Thyroid gland (tissue), 4 donors: Measurements from ENCODE around the gene EYS. TPM values are rescaled to one million over a fixed set of nuclear protein-coding genes. Genes with fewer than 3 reads are reported as not detected.
A peak's percentile ranks its signal among the peaks of the same experiment; 100 is the strongest.

Experiments used
- DNase-seq, 2 donors: peaks; one replicate each; pipeline ENCODE4 v3.0.0-alpha.2; 2019
- H3K27ac ChIP-seq, 3 donors: fragments of 200-600 bp; sonication (generic); 1 replicate in 2 of 3; 2 replicates in 1 of 3; pipeline ENCODE4 v1.5.1; 2016 to 2019; ENCODE audit warnings: mild to moderate bottlenecking in 1 of 3, moderate library complexity in 1 of 3
- H3K27me3 ChIP-seq: fragments of 200-600 bp; sonication (generic); one replicate; pipeline ENCODE4 v1.5.1; 2019
- H3K36me3 ChIP-seq, 2 donors: fragments of 200-600 bp; sonication (generic); one replicate each; pipeline ENCODE4 v1.5.1; 2016 to 2019
- H3K4me1 ChIP-seq, 2 donors: fragments of 200-600 bp; sonication (generic); one replicate each; pipeline ENCODE4 v1.5.1; 2017 to 2019
- H3K4me3 ChIP-seq, 3 donors: fragments of 200-600 bp; sonication (generic); replicated peaks in 1 of 3; 1 replicate in 2 of 3; 2 replicates in 1 of 3; pipeline ENCODE4 v1.5.1; 2016; ENCODE audit warnings: mild to moderate bottlenecking in 1 of 3
- H3K9me3 ChIP-seq: fragments of 200-600 bp; sonication (generic); one replicate; pipeline ENCODE4 v1.5.1; 2017
- POLR2A ChIP-seq, 2 donors: fragments of 450-650 bp; IDR thresholded peaks; one replicate each; pipeline ENCODE4 v1.6.1; 2017; ENCODE audit warnings: antibody characterized with exemption in 2 of 2, mild to moderate bottlenecking in 2 of 2, moderate library complexity in 1 of 2
- WGBS, 2 donors: methylation state at CpG; one replicate each; pipeline ENCODE4 v1.1.5; 2017; 5-methylcytosine and 5-hydroxymethylcytosine counted together
- intact Hi-C: fragments of 100-400 bp; cut with DNase I; formaldehyde crosslinking; loops from one replicate; pipeline ENCODE4 v1.15.1; 2023
- total RNA-seq, 4 donors: library from RNA; depleted of rRNA; stranded (reverse); fragments of >200 nt; gene quantifications; one replicate each; pipeline ENCODE4 v1.2.3, GENCODE V29; 2016
- TF ChIP-seq, protein P1 (sequence below), 6 experiments: fragments of 200-600 bp in 3 of 6; fragments of 450-650 bp in 3 of 6; sonication (generic) in 3 of 6; IDR thresholded peaks; one replicate each; pipeline ENCODE4 v1.5.1; 2016 to 2019; ENCODE audit warnings: antibody characterized with exemption in 6 of 6, mild to moderate bottlenecking in 2 of 6, inconsistent platforms in 1 of 6, moderate library complexity in 1 of 6

The EYS gene
- total RNA-seq, 4 donors from 2014 or later = not detected

DNA sequence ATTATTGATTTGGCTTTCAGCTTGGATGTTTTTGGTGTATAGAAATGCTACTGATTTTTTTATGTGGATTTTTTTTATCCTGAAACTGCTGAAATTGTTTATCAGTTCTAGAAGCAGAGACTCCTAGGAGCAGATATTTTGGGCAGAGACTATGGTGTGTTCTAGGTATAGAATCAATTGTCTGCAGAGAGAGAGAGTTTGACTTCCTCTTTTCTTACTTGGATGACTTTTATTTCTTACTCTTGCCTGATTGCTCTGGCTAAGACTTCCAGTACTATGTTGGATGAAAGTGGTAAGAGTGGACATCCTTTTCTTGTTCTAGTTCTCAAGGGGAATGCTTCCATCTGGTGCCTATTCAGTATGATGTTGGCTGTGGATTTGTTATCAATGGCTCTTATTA is 1700.8 kb downstream of the EYS start:
- Histone ChIP-seq H3K4me1 (peaks cover 8% of the 10 kb centered on the region in 2 donors), H3K4me3 (no peak overlapping the region), H3K9me3 (no peaks in the 10 kb centered on the region), H3K27ac (no peak overlapping the region), H3K27me3 (no peaks in the 10 kb centered on the region), H3K36me3 (no peaks in the 10 kb centered on the region)
- no peak for DNase-seq
- no peak for TF ChIP-seq POLR2A (IDR thresholded peaks at IDR 0.05)
- TF ChIP-seq, protein P1, sequence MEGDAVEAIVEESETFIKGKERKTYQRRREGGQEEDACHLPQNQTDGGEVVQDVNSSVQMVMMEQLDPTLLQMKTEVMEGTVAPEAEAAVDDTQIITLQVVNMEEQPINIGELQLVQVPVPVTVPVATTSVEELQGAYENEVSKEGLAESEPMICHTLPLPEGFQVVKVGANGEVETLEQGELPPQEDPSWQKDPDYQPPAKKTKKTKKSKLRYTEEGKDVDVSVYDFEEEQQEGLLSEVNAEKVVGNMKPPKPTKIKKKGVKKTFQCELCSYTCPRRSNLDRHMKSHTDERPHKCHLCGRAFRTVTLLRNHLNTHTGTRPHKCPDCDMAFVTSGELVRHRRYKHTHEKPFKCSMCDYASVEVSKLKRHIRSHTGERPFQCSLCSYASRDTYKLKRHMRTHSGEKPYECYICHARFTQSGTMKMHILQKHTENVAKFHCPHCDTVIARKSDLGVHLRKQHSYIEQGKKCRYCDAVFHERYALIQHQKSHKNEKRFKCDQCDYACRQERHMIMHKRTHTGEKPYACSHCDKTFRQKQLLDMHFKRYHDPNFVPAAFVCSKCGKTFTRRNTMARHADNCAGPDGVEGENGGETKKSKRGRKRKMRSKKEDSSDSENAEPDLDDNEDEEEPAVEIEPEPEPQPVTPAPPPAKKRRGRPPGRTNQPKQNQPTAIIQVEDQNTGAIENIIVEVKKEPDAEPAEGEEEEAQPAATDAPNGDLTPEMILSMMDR (IDR thresholded peaks at IDR 0.05) = no peak
- intact Hi-C loops = no loop called here

DNA sequence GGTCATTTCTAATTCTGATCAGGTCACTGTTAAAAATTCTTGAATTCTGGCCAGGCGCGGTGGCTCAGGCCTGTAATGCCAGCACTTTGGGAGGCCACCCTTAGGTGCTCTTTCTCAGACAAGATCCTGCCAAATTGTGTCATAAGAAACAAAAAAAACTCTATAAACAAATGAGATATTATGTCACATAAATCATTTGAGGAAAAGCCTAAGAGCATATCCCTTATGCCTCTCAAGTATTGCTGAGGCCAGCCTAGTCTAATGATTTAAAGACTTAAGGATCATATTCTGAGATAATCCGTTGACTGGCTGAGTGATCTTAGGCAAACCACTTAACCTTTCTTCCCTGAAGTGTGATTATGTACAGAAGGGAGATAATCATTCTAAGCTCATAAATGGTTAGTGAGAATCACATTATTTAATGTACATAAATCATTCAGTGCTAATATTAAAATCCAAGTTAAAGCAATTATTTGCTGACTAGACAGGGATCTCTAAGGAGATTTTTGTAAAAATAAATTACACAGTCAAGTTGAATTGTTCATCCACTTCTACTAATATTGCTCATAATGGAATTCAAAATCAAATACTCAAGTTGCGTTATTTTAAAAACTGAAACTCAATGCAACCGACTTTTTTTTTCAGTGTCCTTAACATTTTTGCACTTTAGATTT is 1706.1 kb downstream of the EYS start:
- peaks cover 12 to 24% of the 10 kb centered on the region in 2 donors for H3K4me1 ChIP-seq
- no peaks in the 10 kb centered on the region for H3K36me3 ChIP-seq
- WGBS, 2 donors = 73 to 80% methylated on average over 5 of the region's 5 CpGs
- DNase-seq = peak; percentile 11 to 29
- intact Hi-C loops = no loop called here
- no peaks in the 10 kb centered on the region for H3K9me3 ChIP-seq
- TF ChIP-seq POLR2A (IDR thresholded peaks at IDR 0.05) = no peak
- TF ChIP-seq, protein P1 (IDR thresholded peaks at IDR 0.05) = no peak
- peak overlapping the region in 2 of 3 donors; percentile 11 to 19 for H3K27ac ChIP-seq
- H3K4me3 ChIP-seq = no peak overlapping the region
- H3K27me3 ChIP-seq = no peaks in the 10 kb centered on the region

GRCh38 chr6:63999613-64000012 is 1707.4 kb downstream of the EYS start:
- intact Hi-C loops = no loop called here
- TF ChIP-seq, protein P1 (IDR thresholded peaks at IDR 0.05) = no peak
- no peak for TF ChIP-seq POLR2A (IDR thresholded peaks at IDR 0.05)
- 96 to 97% methylated on average over 4 of the region's 4 CpGs for WGBS, 2 donors

DNA sequence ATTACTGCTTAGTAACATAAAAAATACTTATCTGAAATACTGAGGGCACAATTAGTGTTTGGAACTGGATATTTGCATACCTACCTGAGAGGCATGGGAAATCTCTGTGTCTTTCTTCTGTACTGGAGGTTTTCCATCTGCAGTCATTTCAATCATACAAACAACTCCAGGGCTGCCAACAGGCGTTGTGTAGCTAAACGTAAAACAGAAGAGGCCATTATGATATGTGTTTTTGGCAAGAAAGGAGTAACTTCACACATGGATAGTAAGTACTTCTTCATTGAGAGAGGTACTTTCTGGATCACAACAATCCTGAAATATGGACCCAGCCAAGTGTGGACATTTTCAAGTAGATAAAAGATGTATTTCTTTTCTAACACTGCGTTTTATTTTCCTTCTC is 1708.0 kb downstream of the EYS start:
- TF ChIP-seq POLR2A (IDR thresholded peaks at IDR 0.05) = no peak
- TF ChIP-seq, protein P1 (IDR thresholded peaks at IDR 0.05) = peak in 1 of 6 experiments; percentile 17
- H3K4me3 ChIP-seq = no peak overlapping the region
- no peaks in the 10 kb centered on the region for H3K36me3 ChIP-seq
- no peaks in the 10 kb centered on the region for H3K9me3 ChIP-seq
- no peaks in the 10 kb centered on the region for H3K27me3 ChIP-seq
- H3K27ac ChIP-seq = peak overlapping the region; percentile 5 to 55 (median 36)
- DNase-seq = peak; percentile 49 to 56
- H3K4me1 ChIP-seq = peaks cover 12 to 24% of the 10 kb centered on the region in 2 donors
- intact Hi-C loops = no loop called here
- 23 to 24% methylated on average over 3 of the region's 3 CpGs for WGBS, 2 donors

More at GRCh38 chr6:63999613-64000012, 1707.4 kb downstream of the EYS start:
- H3K4me3 ChIP-seq = no peak overlapping the region
- no peak for DNase-seq
- H3K9me3 ChIP-seq = no peaks in the 10 kb centered on the region
- no peaks in the 10 kb centered on the region for H3K27me3 ChIP-seq
- peak overlapping the region; percentile 5 to 55 (median 36) for H3K27ac ChIP-seq
- H3K4me1 ChIP-seq = peaks cover 12 to 24% of the 10 kb centered on the region in 2 donors
- no peaks in the 10 kb centered on the region for H3K36me3 ChIP-seq

DNA sequence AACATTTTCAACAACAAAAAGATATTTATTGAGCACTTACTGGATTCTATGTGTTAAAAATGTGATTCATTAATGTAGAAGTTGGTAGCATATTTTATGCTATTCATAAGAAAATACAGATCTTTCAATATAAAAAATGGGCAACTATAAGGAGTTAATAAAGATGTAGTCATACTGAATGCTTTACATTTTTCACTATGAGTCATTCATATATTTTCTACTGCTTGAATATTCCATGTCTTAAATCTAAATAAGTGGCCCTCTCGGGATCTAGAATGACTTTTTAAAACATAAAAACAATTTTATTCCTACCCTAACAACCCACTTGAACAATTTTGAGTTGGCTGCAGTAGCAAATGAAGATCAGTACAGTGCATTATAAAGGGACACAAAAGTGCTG is 1709.3 kb downstream of the EYS start:
- H3K36me3 ChIP-seq = no peaks in the 10 kb centered on the region
- H3K27me3 ChIP-seq = no peaks in the 10 kb centered on the region
- no peaks in the 10 kb centered on the region for H3K9me3 ChIP-seq
- H3K4me1 ChIP-seq = peaks cover 12 to 24% of the 10 kb centered on the region in 2 donors
- intact Hi-C loops = no loop called here
- no peak overlapping the region for H3K4me3 ChIP-seq
- DNase-seq = no peak
- TF ChIP-seq, protein P1 (IDR thresholded peaks at IDR 0.05) = no peak
- WGBS, 2 donors = 67 to 74% methylated on average over 1 of the region's 1 CpG
- peak overlapping the region in 1 of 3 donors; percentile 55 for H3K27ac ChIP-seq
